Measurements from ENCODE around the gene ACOT7. TPM values are rescaled to one million over a fixed set of nuclear protein-coding genes. Genes with fewer than 3 reads are reported as not detected.
"Not testable (repeated sequence)": the region's sequence is repeated elsewhere in the genome, so short reads cannot be mapped to it uniquely, and the experiment has no call there.

ACOT7 gene
- total RNA-seq, 2 donors from 2014 or later = 46.0 to 75.8 TPM

GRCh38 chr1:6325482-6325881 lies 68.1 kb downstream of the ACOT7 start:
- ATAC-seq (no peak), DNase-seq (ENCODE audit: low spot score in 2 of 2) (no peak)
- no peaks in the 10 kb centered on the region for H3K36me3 Mint-ChIP-seq
- H3K9me3 Mint-ChIP-seq = no peaks in the 10 kb centered on the region
- no peak overlapping the region for H3K27ac Mint-ChIP-seq

DNA sequence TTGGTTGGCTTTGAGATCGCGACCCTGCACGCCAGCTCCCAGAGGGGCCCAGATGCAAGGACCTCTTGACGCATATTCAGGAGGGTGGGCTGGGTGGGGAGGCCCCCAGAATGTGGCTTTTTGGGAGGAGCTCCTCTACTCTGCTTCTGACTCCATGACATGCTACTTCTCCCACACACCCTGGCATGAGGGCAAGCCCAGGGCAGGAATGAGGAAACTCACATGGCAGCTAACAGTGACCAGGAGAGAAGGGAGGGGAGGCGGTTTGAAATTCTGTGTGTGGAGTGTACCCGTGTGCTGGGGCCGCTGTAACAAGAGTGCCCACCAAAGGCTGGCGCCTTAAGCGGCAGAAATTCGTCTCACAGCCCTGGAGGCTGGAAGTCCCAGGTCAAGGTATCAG lies 71.4 kb downstream of the ACOT7 start:
- H3K9me3 Mint-ChIP-seq = no peaks in the 10 kb centered on the region
- ATAC-seq (no peak), DNase-seq (ENCODE audit: low spot score in 2 of 2) (no peak)
- H3K36me3 Mint-ChIP-seq = no peaks in the 10 kb centered on the region
- H3K27ac Mint-ChIP-seq = no peak overlapping the region

GRCh38 chr1:6321205-6321604 lies 72.4 kb downstream of the ACOT7 start:
- no peaks in the 10 kb centered on the region for H3K36me3 Mint-ChIP-seq
- DNase-seq (ENCODE audit: low spot score in 2 of 2) (no peak), ATAC-seq (no peak)
- no peak overlapping the region for H3K27ac Mint-ChIP-seq
- H3K9me3 Mint-ChIP-seq = no peaks in the 10 kb centered on the region

GRCh38 chr1:6317098-6317760 lies 76.3 kb downstream of the ACOT7 start:
- Mint-ChIP-seq H3K27ac (no peak overlapping the region), H3K36me3 (no peaks in the 10 kb centered on the region), H3K9me3 (no peaks in the 10 kb centered on the region)
- no peak for DNase-seq (ENCODE audit: low spot score in 2 of 2)
- ATAC-seq = no peak

DNA sequence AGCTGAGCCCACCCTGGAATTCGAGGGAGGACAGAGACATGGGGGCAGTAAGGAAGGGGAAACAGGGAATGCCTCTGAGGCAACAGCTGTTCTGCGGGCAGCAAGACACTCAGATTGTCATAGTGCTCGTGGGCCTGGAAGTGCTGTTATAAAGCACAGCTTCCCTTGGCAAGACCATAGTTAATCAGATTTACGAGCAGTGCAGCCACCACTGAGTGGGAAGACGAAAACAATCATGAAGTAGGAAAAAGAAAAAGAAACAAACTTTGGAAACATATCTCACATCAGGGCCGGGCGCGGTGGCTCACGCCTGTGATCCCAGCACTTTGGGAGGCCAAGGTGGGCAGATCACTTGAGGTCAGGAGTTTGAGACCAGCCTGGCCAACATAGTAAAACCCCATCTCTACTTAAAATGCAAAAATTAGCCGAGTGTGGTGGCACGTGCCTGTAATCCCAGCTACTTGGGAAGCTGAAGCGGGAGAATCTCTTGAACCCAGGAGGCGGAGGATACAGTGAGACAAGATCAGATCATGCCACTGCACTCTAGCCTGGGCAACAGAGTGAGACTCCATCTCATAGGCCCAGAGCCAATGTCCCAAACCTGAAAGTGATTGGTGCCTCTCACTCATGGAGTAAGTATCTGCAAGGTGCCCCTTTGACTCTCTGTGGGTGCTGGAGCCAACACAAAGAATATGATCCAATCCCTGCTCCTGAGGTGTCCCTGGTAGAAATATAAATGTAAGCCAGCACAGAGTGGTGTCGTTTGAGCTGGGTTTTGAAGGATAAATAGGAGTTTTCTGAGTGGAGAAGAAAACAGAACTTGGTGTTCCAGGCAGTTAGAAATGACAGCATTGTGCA lies 77.1 kb downstream of the ACOT7 start:
- ATAC-seq = no peak
- Mint-ChIP-seq H3K27ac (peak overlapping the region in 1 of 2 donors; percentile 78), H3K9me3 (no peaks in the 10 kb centered on the region), H3K36me3 (no peaks in the 10 kb centered on the region)
- DNase-seq (ENCODE audit: low spot score in 2 of 2) = no peak

GRCh38 chr1:6314503-6314902 lies 79.1 kb downstream of the ACOT7 start:
- H3K27ac Mint-ChIP-seq = no peak overlapping the region

GRCh38 chr1:6313393-6314200 lies 80.0 kb downstream of the ACOT7 start:
- Mint-ChIP-seq H3K27ac (peak overlapping the region in 1 of 2 donors; percentile 79), H3K36me3 (no peaks in the 10 kb centered on the region), H3K9me3 (no peaks in the 10 kb centered on the region)
- no peak for ATAC-seq
- no peak for DNase-seq (ENCODE audit: low spot score in 2 of 2)

More at GRCh38 chr1:6314503-6314902, 79.1 kb downstream of the ACOT7 start:
- no peak for DNase-seq (ENCODE audit: low spot score in 2 of 2)
- ATAC-seq = no peak
- Mint-ChIP-seq H3K36me3 (no peaks in the 10 kb centered on the region), H3K9me3 (no peaks in the 10 kb centered on the region)

DNA sequence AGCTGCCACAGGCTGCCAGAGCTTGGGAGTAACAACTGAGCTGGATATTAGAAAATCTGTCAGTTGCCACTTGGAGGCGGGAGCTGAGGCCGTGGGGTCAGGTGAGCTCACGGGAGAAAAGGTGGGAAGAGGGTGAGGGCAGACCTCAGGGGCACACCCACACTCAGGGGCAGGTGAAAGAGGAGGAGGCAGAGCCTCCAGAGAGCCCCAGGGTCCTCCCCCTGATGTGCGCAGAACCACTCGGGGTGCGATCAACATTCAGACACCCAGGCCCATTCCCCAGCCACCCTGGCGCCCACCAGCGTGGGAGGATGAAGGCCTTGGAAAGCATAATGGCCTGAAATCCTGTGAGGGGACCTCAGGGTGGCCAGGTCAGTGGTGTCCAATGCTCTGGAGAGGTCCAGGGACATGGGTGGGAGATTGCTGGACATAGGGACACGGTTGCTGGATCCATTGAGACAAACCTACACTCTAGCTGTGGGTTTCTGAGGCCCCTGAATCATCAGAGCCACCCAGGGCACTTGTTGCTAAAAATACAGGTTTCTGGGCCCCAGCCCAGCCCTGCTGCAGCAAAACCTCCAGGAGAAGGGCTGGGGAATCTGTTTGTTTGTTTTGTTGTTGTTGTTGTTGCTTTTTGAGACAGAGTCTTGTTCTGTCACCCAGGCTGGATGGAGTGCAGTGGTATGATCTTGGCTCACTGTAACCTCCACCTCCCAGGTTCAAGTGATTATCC lies 83.3 kb downstream of the ACOT7 start:
- Mint-ChIP-seq H3K9me3 (peaks cover 0 to 8% of the 10 kb centered on the region in 2 donors), H3K27ac (peak overlapping the region in 1 of 2 donors; percentile 77), H3K36me3 (peaks cover 0 to 18% of the 10 kb centered on the region in 2 donors)
- no peak for ATAC-seq
- no peak for DNase-seq (ENCODE audit: low spot score in 2 of 2)

DNA sequence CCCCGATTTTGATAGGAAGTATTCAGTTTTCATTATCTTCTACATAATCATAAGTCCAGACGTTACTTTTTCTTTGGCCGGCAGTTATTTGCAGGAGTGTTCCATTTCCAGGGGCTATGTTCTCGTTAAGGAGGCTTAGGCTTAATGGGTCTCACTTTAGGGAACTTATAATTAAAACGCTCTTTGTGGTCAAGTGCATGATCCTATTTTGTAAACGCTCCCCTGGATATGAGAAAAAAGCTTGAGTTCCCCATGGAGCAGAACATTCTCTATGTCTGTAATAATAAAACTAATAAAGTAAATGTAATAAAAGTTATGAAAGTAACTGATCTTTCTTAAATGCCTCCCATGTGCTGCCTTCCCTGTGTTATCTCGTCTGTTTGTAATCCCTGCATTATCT lies 84.0 kb downstream of the ACOT7 start:
- H3K27ac Mint-ChIP-seq = no peak overlapping the region
- DNase-seq (ENCODE audit: low spot score in 2 of 2) = no peak
- peaks cover 0 to 18% of the 10 kb centered on the region in 2 donors for H3K36me3 Mint-ChIP-seq
- no peak for ATAC-seq
- H3K9me3 Mint-ChIP-seq = peaks cover 0 to 8% of the 10 kb centered on the region in 2 donors

- no peak for ATAC-seq
- Mint-ChIP-seq H3K9me3 (peaks cover 0 to 8% of the 10 kb centered on the region in 2 donors), H3K36me3 (peaks cover 0 to 18% of the 10 kb centered on the region in 2 donors), H3K27ac (no peak overlapping the region)
- no peak for DNase-seq (ENCODE audit: low spot score in 2 of 2)
Observed at GRCh38 chr1:6308449-6308848, 85.1 kb downstream of the ACOT7 start.

DNA sequence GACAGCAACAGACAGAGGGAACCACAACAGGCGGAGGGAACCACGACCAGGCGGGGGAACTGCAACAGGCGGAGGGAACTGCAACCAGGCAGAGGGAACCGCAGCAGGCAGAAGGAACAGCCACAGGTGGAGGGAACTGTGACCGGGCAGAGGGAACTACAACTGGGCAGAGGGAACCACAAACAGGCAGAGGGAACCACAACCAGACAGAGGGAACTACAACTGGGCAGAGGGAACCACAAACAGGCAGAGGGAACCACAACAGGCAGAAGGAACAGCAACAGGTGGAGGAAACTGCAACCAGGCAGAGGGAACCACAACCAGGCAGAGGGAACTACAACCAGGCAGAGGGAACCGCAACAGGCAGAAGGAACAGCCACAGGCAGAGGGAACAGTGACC lies 85.9 kb downstream of the ACOT7 start:
- ATAC-seq; DNase-seq (ENCODE audit: low spot score in 2 of 2); H3K27ac Mint-ChIP-seq; H3K9me3 Mint-ChIP-seq: not testable (repeated sequence)
- peaks cover 0 to 18% of the 10 kb centered on the region in 2 donors for H3K36me3 Mint-ChIP-seq

DNA sequence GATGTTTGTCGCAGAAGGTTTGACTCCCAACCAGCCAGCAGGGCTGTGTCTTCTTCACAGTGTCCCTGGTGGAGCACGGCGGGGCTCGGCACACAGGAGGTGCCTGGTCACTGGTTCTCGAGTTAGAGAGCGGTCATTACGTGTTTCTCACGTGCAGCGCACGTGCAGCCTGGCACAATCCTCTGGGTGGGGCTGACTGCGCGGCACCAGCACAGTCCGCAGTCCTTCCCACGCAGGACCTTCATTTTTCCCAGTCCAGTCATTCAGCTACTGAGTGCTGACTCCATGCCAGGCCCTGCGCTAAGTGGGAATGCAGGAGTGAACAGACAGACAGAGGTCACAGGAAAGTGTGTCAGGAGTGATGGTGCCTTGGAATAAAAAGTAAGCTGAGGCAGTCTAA lies 86.5 kb downstream of the ACOT7 start:
- DNase-seq (ENCODE audit: low spot score in 2 of 2) (no peak), ATAC-seq (no peak)
- H3K36me3 Mint-ChIP-seq = peaks cover 0 to 18% of the 10 kb centered on the region in 2 donors
- H3K9me3 Mint-ChIP-seq = peaks cover 0 to 8% of the 10 kb centered on the region in 2 donors
- H3K27ac Mint-ChIP-seq = peak overlapping the region; percentile 30 to 46

- Mint-ChIP-seq H3K36me3 (peaks cover 0 to 18% of the 10 kb centered on the region in 2 donors), H3K27ac (peak overlapping the region in 1 of 2 donors; percentile 82), H3K9me3 (peaks cover 0 to 8% of the 10 kb centered on the region in 2 donors)
- ATAC-seq (no peak), DNase-seq (ENCODE audit: low spot score in 2 of 2) (no peak)
Observed at GRCh38 chr1:6303397-6304012, 90.1 kb downstream of the ACOT7 start.

DNA sequence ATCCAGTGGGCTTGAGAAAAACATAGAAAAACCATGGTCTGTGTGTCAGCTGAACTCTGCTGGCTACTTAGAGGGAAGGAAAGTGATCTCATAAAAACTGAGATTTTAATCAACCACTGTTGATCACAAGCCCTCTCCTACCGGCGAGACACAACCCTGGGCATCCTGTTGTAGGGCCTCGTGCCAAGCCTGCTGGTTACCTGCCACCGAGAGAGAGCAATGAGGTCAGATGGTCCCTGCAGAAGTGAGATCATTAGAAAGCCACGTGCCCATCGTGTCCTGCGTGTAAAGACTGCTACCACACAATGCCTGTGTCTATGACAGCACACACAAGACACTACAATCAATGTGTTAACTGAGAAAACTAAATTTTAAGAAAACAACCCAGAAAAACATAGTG lies 91.0 kb downstream of the ACOT7 start:
- no peak overlapping the region for H3K27ac Mint-ChIP-seq
- no peak for ATAC-seq
- H3K36me3 Mint-ChIP-seq = peaks cover 0 to 14% of the 10 kb centered on the region in 2 donors

DNA sequence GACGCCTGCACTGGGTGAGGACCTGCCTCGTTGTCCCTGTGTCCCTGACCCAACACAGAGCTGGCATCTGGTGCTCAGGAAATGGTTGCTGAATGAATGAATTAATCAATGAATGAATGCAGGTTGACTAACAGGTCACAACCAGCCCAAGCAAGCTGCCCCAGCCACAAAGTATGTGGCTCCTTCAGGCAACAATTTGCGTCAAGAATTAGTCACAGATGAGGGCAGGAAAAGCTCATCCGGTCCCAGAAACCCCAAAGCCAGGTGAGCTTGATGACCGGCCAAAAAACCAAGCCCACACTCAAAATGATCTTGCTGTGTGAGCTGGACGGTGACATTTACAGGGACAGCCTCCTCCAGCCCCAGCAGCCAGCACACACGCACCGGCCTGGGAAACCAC lies 92.0 kb downstream of the ACOT7 start:
- H3K27ac Mint-ChIP-seq = no peak overlapping the region
- DNase-seq (ENCODE audit: low spot score in 2 of 2) (no peak), ATAC-seq (no peak)
- peaks cover 0 to 4% of the 10 kb centered on the region in 2 donors for H3K36me3 Mint-ChIP-seq
- no peaks in the 10 kb centered on the region for H3K9me3 Mint-ChIP-seq

More for the DNA sequence above, 91.0 kb downstream of the ACOT7 start:
- DNase-seq (ENCODE audit: low spot score in 2 of 2) = no peak
- peaks cover 0 to 4% of the 10 kb centered on the region in 2 donors for H3K9me3 Mint-ChIP-seq
